GM19452 (cell line): ENCODE measurements around the gene DOK7.

Experiments used
- ATAC-seq: cut with Tn5 transposase; IDR thresholded peaks from one replicate; pipeline ENCODE4 v1.9.1; 2021; ENCODE audit not compliant: unreplicated experiment

The DOK7 gene

DNA sequence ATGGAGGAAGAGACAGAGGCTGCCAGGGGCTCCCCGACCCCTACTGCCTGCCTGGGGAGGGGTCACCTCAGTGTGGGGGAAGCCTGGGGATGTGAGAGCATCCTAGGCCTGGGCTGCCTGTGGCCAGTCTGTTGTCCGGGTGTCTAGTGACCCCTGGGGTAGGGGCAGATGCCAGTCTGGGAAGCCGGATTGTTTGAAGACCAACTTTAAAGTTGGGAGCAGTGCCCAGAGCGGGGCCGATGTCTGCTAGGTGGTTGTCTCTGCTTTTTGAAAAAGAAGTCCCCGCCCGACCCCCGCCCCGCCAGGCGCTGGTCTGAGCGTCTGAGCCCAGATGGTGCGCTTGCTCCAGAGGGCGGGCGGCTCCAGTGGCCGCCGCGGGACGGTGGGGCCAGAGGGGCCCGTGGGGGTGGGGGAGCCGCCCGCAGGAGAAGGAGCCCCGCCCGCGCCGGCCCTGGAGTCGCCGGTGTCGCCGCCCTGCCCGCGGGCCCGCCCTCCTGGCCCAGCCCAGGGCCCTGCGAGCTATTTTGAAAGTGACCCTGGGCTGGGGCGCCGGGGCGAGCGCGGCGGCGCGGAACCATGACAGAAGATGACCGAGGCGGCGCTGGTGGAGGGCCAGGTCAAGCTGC lies at the start of gene DOK7:
Gene DOK7 (plus strand): TSS at position 517 of the 626 bp plus-strand sequence. CDS start 70 bp downstream, at position 587.
- ATAC-seq = no peak

DNA sequence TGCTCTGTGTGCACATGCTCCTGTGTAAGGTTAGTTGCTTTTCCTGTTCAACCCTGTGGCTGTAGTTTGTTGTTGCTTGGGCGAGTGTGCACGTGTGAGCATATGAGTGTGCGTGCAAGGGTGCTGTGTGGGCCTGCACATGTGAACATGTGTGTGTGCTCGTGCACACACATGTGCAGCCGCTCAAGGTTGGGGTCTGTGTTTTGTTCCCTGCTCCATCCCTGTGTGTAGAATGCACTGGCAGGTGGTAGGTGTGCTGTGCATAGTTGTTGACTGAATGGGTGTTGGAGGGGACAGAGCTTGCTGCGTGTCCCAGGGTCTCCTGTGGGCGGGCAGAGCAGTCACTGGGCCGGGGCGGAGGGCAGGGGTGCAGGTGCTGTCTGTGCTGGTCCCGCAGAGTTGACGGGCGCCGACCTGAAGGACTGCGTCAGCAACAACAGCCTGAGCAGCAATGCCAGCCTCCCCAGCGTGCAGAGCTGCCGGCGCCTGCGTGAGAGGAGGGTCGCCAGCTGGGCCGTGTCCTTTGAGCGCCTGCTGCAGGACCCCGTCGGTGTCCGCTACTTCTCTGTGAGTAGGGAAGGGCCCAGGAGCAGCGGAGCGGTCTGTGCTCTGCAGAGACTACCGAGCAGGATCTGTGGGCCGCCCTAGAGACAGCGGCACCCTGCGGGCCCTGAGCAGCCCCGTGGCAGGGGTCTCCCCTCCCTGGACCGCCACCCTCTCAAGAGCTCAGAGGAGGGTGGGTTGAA lies 49.3 kb upstream of the DOK7 start:
- ATAC-seq = no peak

DNA sequence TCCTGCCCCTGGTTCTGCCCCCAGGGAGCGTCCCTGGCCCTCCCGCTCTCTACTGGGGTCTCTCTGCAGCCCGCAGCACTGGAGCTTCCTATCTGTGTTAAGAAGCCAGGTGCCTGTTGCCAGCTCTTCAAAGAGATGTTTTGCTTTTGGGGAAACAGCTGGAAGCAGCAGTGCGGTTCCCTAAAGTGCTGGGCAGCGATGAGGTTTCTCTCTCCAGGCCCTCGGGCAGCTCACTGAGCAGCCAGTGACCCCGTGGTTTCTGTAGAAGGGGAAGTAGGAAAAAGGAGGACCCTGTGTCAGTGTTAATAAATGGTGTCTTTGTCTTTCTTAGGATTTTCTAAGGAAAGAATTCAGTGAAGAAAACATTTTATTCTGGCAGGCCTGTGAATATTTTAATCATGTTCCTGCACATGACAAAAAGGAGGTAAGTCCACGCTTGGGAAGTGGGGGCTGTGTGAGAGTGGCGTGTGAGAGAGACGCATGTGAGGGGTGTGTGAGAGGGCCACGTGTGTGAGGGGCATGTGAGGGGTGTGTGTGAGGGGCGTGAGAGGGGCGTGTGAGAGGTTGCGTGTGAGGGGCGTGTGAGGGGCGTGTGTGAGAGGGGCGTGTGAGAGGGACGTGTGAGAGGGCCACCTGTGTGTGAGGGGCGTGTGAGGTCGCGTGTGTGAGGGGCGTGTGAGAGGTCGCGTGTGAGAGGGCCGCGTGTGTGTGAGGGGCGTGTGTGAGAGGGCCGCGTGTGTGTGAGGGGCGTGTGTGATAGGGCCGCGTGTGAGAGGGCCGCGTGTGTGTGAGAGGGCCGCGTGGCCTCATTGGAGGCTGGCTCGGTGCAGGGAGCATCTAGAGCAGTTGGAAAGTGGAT lies 48.5 kb upstream of the DOK7 start:
- ATAC-seq = no peak

DNA sequence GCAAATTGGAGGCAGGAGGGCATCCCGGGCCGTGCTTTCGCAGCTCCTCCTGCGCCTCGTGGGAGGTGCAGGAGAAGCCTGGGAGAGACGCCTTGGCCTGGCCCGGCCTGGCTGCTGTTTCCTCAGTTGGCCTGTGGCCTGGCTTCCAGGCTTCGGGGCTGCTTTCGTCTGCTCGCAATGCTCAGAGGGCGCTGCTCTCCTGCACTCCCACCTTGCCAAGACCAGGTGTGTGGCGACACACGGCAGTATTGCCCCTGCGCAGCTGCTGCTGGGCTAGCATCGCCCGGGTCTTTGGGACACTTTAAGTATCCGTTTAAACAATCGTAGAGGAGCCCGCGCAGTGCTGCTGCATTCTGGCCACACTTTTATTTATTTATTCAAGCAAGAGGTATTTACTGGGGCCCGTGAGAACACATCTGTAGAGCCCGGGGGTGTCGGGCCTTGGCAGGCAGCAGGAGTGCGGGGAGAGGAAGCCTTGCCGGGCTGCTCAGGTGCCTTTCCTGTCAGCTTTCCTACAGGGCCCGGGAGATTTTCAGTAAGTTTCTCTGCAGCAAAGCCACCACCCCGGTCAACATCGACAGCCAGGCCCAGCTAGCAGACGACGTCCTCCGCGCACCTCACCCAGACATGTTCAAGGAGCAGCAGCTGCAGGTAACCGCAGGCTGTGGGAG lies 47.5 kb upstream of the DOK7 start:
- ATAC-seq = no peak

DNA sequence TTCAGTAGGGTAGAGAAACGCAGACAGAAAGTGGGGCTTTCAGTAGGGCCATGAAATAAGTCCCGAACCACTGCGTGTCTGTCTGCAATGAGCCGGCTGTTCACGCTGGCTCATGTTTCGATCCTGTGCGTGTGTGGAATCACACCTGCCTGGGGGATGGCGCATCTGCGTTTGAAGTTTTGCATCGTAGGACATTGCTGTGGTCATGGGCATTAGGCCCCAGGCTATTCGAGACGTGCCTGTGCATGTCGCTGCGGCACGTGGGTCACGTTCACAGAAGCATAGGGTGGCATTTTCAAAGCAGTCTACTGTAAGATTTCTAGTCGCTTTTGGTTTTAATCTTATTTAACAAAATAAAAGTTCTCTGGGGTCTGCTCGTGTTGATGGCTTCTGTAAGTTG lies 46.8 kb upstream of the DOK7 start:
- no peak for ATAC-seq

GRCh38 chr4:3416821-3417221 lies 46.3 kb upstream of the DOK7 start:
- ATAC-seq = no peak

GRCh38 chr4:3417448-3417847 lies 45.7 kb upstream of the DOK7 start:
- ATAC-seq = no peak

DNA sequence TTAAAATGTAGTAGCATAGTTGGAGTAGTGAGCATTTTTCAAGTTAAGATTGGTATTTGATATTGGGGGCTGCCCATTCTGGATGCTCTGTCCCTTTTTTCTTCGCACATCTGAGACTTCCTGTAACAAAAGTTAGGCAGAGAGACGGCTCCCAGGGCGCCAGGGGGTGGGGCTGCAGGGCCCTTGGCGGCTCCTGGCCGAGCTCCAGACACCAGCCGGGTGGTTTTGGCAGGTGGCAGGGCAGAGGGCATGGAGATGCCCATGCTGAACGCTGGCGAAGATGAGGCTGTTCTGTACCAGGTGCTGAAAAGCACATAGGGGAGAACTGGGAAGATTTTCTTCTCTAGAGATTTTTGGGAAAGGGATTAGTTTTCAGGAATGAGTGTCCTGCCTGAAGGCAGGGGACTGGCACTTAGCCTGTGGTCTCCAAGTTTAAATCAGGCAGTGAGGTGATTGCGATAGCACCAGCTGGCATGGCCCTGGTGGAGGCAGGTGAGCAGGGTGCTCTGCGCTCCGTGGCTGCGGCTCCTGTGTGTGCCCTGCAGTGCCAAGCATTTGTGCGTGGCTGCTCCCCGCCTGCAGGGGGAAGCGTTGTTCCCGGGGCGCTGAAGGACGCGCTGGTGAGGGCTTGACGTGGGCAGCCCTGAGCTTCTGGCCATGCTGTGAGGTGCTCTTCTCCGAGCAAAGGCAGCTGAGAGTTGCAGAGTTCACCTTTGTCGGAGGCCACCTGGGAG lies 44.9 kb upstream of the DOK7 start:
- ATAC-seq = no peak

- ATAC-seq = no peak
Measured at GRCh38 chr4:3419836-3420605, 43.1 kb upstream of the DOK7 start.

DNA sequence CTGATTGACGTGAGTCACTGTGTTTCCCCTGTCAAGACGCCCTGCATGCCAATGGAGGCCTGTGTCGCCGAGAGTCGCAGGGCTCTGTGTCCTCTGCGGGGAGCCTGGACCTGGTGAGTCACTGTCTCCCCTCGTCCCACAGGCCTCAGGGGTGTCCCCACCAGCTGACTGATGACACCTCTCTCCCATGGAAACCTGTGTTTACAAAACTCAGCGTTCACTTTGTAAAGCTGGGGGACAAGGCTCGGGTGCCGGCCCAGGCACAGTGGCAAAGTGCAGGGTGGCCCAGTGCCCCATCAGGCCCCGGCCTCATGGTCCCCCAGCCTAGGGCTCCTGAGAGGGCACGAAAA lies 42.5 kb upstream of the DOK7 start:
- ATAC-seq = no peak

DNA sequence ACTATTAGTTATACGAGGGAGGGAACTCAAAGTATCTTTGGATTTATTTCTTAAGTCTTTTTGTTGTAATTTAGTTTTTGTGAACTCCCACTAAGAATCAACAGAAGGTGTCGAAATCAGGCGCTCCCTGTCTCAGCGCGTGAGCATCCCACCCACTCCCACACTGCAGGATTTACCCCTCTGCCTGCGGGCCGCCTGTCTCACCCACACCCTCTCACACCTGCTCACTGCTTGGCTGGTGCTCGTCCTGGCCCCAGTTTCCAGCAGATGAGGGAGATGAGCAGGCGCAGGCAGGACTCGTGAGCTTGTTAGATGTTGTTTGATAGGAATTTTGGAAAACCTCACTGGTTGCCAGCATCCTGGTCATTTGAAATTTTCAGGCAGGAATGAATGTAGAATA lies 42.1 kb upstream of the DOK7 start:
- ATAC-seq = no peak

GRCh38 chr4:3421470-3421869 lies 41.6 kb upstream of the DOK7 start:
- no peak for ATAC-seq

DNA sequence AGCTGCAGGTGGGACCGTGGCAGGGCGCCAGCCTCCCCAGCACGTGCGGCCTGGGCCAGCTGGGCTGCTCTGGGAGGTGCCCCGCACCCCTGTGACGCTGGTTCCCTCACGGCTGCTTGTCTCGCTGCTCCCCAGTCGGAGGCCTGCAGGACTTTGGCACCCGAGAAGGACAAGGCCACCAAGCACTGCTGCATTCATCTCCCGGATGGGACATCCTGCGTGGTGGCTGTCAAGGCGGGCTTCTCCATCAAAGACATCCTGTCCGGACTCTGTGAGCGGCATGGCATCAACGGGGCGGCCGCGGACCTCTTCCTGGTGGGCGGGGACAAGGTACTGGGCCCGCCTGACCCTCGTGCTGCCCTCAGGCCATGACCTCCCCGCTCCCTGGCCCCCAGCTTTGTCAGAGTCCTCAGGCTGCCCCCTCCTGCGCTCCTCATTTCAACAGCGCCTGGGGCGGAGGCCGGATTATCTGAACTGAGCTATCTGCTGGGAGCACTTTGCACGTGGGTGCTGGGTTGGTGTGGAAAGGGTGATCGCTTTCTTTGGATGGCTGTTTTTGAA lies 40.8 kb upstream of the DOK7 start:
- no peak for ATAC-seq

- no peak for ATAC-seq
Measured at GRCh38 chr4:3422808-3423297, 40.3 kb upstream of the DOK7 start.

DNA sequence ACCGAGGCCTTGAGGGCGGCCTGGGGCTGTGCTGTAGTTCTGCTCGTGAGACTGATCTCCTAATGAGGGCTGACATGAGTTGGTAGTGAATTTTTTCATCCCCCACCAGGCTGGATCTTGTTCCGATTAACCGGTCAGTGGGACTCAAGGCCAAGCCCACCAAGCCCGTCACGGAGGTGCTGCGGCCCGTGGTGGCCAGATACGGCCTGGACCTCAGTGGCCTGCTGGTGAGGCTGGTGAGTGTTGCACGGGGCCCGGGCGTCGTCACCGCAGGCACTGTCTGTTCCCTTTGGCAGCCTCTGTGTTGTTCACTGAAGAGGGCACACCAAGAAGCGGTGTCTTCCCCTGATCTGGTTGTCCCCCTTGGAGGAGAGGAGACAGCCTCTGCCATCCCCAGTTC lies 39.7 kb upstream of the DOK7 start:
- ATAC-seq = no peak

- no peak for ATAC-seq
Measured at GRCh38 chr4:3423952-3424351, 39.2 kb upstream of the DOK7 start.

GRCh38 chr4:3424522-3425095 lies 38.5 kb upstream of the DOK7 start:
- no peak for ATAC-seq

GRCh38 chr4:3426465-3427133 lies 36.5 kb upstream of the DOK7 start:
- ATAC-seq = no peak

DNA sequence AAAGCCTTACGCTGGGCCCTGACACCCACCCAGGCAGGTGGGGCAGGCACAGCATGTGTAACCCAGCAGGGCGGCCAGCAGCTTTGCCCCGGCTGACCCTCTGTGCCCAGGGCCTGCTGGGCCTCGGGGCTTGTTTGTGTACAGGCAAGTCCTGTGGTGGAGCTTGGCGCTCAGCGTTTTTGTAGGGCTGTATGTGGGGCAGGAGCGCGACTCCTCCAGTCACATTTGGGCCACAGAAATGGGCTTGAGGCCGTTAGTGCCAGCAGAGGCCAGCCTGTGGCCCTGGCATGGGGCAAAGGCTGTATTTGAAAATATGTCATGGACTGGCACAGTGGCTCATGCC lies 36.0 kb upstream of the DOK7 start:
- ATAC-seq = no peak
